ENCODE measurements around the gene MAS1. TPM values are rescaled to one million over a fixed set of nuclear protein-coding genes. Genes with fewer than 3 reads are reported as not detected.

The MAS1 gene
- total and polyA plus RNA-seq, 2 experiments from 2014 or later: 0.03 TPM; not detected in 1

GRCh38 chr6:159929819-159930218, 39.0 kb downstream of the MAS1 start:
- H3K9me2 ChIP-seq (ENCODE audit: insufficient read depth): no peaks in the 10 kb centered on the region
- Mint-ChIP-seq H3K36me3 (ENCODE audit: low read depth) (no peaks in the 10 kb centered on the region; the same call in 2 of the 3 replicates), H3K4me1 (no peaks in the 10 kb centered on the region), H3K9me3 (peaks cover 3% of the 10 kb centered on the region; the same call in 2 of the 3 replicates), H3K27ac (no peak overlapping the region), H3K27me3 (ENCODE audit: insufficient read depth, low read depth, poor library complexity) (no peaks in the 10 kb centered on the region), H3K4me3 (no peak overlapping the region)
- no peaks in the 10 kb centered on the region for H3K36me3 ChIP-seq (ENCODE audit: insufficient read depth)
- H3K27me3 ChIP-seq (ENCODE audit: insufficient read depth): no peaks in the 10 kb centered on the region
- TF ChIP-seq ZNF114 (CRISPR knock-in tag; IDR thresholded peaks at IDR 0.05): no peak
- TF ChIP-seq, protein P1, sequence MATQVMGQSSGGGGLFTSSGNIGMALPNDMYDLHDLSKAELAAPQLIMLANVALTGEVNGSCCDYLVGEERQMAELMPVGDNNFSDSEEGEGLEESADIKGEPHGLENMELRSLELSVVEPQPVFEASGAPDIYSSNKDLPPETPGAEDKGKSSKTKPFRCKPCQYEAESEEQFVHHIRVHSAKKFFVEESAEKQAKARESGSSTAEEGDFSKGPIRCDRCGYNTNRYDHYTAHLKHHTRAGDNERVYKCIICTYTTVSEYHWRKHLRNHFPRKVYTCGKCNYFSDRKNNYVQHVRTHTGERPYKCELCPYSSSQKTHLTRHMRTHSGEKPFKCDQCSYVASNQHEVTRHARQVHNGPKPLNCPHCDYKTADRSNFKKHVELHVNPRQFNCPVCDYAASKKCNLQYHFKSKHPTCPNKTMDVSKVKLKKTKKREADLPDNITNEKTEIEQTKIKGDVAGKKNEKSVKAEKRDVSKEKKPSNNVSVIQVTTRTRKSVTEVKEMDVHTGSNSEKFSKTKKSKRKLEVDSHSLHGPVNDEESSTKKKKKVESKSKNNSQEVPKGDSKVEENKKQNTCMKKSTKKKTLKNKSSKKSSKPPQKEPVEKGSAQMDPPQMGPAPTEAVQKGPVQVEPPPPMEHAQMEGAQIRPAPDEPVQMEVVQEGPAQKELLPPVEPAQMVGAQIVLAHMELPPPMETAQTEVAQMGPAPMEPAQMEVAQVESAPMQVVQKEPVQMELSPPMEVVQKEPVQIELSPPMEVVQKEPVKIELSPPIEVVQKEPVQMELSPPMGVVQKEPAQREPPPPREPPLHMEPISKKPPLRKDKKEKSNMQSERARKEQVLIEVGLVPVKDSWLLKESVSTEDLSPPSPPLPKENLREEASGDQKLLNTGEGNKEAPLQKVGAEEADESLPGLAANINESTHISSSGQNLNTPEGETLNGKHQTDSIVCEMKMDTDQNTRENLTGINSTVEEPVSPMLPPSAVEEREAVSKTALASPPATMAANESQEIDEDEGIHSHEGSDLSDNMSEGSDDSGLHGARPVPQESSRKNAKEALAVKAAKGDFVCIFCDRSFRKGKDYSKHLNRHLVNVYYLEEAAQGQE (IDR thresholded peaks at IDR 0.05; ENCODE audit: unreplicated experiment): no peak
- no peak for TF ChIP-seq EZH2 (IDR thresholded peaks at IDR 0.05; ENCODE audit: low read depth, unreplicated experiment)
- TF ChIP-seq EZH2phosphoT487 (IDR thresholded peaks at IDR 0.05; ENCODE audit: unreplicated experiment): no peak
- TF ChIP-seq, protein P2, sequence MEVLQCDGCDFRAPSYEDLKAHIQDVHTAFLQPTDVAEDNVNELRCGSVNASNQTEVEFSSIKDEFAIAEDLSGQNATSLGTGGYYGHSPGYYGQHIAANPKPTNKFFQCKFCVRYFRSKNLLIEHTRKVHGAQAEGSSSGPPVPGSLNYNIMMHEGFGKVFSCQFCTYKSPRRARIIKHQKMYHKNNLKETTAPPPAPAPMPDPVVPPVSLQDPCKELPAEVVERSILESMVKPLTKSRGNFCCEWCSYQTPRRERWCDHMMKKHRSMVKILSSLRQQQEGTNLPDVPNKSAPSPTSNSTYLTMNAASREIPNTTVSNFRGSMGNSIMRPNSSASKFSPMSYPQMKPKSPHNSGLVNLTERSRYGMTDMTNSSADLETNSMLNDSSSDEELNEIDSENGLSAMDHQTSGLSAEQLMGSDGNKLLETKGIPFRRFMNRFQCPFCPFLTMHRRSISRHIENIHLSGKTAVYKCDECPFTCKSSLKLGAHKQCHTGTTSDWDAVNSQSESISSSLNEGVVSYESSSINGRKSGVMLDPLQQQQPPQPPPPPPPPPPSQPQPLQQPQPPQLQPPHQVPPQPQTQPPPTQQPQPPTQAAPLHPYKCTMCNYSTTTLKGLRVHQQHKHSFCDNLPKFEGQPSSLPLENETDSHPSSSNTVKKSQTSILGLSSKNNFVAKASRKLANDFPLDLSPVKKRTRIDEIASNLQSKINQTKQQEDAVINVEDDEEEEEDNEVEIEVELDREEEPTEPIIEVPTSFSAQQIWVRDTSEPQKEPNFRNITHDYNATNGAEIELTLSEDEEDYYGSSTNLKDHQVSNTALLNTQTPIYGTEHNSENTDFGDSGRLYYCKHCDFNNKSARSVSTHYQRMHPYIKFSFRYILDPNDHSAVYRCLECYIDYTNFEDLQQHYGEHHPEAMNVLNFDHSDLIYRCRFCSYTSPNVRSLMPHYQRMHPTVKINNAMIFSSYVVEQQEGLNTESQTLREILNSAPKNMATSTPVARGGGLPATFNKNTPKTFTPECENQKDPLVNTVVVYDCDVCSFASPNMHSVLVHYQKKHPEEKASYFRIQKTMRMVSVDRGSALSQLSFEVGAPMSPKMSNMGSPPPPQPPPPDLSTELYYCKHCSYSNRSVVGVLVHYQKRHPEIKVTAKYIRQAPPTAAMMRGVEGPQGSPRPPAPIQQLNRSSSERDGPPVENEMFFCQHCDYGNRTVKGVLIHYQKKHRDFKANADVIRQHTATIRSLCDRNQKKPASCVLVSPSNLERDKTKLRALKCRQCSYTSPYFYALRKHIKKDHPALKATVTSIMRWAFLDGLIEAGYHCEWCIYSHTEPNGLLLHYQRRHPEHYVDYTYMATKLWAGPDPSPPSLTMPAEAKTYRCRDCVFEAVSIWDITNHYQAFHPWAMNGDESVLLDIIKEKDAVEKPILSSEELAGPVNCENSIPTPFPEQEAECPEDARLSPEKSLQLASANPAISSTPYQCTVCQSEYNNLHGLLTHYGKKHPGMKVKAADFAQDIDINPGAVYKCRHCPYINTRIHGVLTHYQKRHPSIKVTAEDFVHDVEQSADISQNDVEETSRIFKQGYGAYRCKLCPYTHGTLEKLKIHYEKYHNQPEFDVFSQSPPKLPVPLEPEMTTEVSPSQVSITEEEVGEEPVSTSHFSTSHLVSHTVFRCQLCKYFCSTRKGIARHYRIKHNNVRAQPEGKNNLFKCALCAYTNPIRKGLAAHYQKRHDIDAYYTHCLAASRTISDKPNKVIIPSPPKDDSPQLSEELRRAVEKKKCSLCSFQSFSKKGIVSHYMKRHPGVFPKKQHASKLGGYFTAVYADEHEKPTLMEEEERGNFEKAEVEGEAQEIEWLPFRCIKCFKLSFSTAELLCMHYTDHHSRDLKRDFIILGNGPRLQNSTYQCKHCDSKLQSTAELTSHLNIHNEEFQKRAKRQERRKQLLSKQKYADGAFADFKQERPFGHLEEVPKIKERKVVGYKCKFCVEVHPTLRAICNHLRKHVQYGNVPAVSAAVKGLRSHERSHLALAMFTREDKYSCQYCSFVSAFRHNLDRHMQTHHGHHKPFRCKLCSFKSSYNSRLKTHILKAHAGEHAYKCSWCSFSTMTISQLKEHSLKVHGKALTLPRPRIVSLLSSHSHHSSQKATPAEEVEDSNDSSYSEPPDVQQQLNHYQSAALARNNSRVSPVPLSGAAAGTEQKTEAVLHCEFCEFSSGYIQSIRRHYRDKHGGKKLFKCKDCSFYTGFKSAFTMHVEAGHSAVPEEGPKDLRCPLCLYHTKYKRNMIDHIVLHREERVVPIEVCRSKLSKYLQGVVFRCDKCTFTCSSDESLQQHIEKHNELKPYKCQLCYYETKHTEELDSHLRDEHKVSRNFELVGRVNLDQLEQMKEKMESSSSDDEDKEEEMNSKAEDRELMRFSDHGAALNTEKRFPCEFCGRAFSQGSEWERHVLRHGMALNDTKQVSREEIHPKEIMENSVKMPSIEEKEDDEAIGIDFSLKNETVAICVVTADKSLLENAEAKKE (CRISPR knock-in tag; IDR thresholded peaks at IDR 0.05): no peak
- TF ChIP-seq JUNB (IDR thresholded peaks at IDR 0.05; ENCODE audit: unreplicated experiment): no peak
- no peaks in the 10 kb centered on the region for H3F3A ChIP-seq (replicated peaks; ENCODE audit: low read depth)
- no peaks in the 10 kb centered on the region for H4K20me1 ChIP-seq (replicated peaks; ENCODE audit: insufficient read depth)
- ATAC-seq (no peak), DNase-seq (ENCODE audit: low spot score) (no peak)
- H3K4me3 ChIP-seq: no peak overlapping the region
- no peaks in the 10 kb centered on the region for H3K79me2 ChIP-seq (replicated peaks; ENCODE audit: insufficient read depth)
- H3K4me1 ChIP-seq (ENCODE audit: insufficient read depth): no peaks in the 10 kb centered on the region
- H3K27ac ChIP-seq (ENCODE audit: low read depth): no peak overlapping the region
- no peak overlapping the region for H3K4me2 ChIP-seq
- peak overlapping the region; percentile 43; the same call in 1 of the 2 replicates for H2AFZ ChIP-seq
